MV-4-11 (cell line): ENCODE results near the gene MPND.

ENCODE experiments used
- DNase-seq: peaks from one replicate; lab custom pipeline; 2025; lab: John Stamatoyannopoulos, UW

The MPND gene

DNA sequence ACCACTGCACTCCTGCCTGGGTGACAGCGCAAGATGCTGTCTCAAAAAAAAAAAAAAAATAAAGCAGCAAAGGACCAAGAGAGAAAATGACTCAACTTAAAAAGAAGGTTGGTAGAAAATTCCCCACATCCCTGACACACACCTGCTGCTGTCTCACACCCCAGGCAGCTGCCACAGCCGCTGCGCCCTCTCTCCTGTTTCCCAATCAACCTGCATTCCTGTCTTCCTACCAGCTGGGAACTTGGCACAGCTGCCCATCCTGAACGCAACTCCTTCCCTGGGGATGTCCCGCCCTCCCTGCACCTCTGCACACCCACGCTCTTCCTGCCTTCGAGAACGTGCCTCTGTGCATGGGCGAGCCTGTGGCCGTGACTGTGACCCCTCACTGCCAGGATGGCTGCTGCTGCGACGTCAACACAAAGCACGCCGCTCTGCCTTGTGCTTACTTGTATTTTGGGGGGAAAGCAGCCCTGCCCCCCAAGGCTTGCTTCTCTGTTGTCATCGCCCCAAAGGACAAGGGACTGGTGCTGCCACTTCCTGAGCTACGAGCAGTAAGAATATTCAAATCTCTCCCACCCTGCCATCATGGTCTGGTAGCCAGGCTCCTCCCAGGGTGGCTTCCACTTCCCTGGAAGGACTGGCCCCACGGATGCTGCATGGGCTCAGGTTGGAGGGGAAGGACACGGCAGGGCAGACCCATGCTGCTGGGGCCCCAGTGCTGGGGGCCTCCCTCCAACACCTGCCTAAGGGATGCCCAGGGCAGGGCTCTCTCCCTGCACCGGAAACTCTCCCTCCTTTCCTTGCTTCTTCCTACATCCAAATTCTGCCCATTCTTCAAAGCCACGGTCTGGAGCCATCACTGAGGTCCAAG lies 36.3 kb downstream of the MPND start:
- DNase-seq: no peak

DNA sequence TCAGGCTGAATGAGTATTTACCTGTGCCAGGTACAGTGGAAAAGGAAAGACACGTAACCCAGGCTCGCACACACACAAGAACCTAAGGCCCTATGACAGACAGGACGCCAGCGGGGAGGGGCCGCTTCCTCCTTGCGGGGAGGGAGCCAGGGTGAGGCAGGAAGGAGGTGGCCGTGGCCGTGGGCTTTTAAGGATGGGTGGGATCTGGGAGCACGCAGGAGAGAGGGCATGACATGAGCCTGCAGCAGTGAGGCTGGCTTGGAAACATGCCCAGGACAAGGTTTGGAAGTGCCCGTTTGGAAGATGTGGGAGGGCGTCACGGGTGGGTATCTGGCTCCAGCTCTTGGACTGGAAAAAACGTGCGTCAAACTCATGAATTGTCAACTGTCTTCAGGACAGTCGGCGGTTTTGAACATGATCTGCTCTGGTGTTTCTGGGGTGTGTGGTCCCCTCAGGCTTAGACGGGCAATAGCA lies 36.9 kb downstream of the MPND start:
- DNase-seq: no peak

DNA sequence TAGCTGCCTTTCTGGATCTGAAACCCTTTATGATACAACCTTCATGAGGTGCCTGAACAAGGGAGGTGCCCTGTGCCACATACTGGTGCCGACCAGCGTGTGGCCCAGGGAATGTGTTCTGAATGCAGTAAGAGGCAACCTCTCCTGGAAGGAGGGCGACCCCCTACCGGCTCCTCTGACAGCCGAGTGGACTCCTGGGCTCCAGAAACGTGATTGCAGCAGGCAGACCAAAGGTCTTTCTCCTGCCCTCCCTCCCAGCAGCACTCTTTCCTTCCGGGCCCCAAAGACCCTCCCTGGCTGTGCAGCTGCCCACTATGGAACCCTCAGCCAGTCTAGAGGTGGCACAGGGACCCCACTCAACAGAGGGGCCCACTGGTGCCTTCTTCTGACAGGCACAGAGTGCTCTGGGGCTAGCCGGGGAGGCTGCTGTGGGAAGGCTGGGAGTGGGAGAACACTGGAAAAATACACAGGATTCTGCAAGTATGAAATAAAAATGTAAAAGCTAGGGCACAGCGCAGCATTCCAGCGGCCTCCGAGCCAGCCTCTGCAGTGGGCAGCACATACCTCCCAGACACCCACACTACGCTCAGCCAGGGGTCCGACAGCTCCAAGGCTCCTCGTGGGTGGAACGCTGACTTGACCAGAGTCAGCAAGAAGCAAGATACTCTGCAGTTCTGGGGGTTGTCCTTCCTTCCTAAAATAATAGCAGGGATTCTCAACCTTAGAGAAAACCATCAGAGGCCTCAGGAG lies 42.1 kb downstream of the MPND start:
- no peak for DNase-seq

DNA sequence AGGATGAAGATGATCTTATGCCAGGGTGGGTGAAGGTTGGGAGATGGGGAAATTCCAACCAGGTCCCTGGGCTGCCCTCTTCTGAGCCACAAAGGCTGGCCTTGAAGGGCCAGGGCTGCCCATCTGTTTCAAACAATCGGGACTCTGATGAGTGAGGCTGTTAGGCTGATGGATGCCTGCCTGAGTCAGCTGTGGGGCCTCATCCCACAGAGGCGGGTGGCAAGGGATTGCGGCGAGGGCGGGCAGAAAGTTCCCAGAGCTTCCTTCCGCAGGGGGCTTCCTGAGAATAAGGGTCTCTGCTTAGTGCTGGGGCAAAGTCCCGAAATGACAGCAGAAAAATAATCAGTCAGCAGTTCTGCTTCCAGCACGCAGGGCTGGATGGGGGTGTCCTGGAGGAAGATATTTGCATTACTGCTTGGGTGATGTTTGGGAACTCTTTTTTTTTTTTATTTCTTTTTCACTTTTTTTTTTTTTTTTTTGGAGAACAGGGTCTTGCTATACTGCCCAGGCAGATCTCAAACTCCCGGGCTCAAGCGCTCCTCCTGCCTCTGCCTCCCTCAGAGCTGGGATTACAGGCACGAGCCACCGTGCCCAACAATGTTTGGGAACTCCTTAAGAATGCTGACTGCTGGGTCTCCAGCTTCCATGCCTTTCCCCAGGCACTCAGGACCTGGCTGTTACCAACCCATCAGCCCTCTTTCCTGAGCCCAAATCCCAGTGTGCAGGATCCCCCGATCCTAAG lies 42.9 kb downstream of the MPND start:
- DNase-seq: no peak

DNA sequence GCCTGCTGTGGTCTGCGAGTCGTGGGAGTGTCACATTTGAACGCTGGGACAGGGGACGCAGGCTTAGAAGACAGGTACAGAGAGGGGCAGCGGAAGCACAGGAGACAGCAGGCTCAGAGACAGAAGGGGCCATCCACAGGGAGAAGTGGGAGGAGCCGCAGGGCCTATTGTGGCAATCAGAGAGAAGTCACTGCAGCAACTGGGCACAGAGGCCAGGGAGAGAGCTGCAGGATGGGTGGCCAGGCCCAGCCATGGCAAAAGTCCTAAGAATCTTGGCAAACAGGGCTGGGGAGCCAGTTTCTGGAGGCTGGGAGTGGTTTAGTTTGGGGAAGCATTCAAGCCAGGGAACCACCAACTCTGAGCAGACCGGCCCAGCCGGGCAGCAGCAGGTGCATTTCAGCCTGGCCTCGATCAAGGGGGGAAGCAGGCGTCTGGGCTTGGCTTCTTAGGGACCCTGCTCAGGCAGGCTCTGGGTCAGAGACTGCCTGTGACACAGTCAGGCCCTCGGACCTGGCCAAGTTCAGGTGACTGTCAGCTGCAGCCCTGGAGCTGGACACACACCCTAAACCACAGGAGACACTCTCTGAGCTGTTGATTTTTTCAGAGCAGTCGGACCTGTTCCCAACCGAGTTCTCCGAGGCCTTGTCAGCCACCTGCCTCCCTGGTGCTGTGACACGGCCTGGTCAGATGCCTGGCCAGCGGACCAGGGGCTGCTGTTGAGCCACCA lies 45.1 kb downstream of the MPND start:
- no peak for DNase-seq

DNA sequence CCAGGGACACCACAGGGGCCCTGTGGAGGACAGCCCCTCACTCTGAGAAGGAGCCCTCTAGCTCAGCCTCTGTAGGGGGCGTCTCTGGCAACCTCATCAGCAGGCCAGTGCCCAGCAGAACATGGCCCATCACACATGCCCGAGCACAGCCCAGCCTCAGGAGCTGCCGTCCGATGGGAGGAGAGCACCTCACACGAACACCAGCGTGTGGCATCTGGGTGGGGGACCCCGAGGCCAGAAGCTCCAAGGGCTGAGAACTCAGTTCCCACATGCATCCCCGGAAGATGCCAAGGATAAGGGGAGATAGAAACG lies 45.7 kb downstream of the MPND start:
- no peak for DNase-seq

DNA sequence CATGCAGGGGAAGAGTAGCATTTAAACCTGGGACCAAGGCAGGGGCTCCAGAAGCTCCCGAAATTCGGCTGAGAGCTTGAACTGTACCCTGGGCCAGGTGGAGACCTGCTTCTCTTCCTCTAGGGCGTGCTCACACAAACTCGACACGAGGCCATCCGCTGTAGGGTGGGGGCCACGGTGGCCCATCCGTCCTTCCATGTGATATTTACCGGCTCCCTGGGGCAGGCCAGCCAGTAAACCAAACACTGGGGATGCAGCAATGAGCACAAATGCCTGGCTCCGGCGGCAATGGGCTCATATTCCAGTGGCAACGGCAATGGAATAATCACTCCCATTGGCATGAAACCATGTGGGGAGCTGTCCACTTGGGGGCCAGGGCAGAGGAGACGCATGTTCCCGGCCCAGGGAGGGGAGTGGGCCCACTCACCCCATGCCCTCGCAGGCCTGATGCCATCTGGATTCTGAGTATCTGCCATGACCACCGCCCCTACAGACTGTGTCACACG lies 46.2 kb downstream of the MPND start:
- no peak for DNase-seq

DNA sequence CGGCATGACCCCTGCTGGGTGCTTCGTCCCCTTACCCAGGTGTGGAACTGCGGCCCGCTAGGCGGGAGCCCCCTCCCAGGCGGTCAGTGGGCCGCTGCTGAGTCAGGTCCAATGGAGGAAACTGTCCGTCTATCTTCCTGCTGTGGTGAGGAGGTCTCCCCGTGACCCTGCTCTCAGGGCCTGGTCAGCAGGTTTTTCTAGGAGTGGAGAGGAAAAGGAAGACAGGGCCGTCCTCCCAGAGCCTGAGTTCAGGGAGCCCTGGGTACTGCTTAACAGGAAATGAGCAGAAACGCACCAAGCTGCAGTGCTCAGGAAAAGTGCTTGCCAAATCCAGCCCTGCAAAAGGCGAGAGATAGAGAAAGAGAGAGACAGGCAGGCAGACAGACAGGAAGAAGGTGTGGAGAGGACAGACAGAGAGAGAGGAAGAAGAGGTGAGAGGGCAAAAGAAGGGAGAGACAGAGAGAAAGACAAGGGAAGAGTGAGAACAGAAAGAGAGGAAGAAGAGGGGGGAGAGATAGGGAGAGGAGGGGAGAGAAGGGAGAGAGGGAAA lies 46.7 kb downstream of the MPND start:
- no peak for DNase-seq

DNA sequence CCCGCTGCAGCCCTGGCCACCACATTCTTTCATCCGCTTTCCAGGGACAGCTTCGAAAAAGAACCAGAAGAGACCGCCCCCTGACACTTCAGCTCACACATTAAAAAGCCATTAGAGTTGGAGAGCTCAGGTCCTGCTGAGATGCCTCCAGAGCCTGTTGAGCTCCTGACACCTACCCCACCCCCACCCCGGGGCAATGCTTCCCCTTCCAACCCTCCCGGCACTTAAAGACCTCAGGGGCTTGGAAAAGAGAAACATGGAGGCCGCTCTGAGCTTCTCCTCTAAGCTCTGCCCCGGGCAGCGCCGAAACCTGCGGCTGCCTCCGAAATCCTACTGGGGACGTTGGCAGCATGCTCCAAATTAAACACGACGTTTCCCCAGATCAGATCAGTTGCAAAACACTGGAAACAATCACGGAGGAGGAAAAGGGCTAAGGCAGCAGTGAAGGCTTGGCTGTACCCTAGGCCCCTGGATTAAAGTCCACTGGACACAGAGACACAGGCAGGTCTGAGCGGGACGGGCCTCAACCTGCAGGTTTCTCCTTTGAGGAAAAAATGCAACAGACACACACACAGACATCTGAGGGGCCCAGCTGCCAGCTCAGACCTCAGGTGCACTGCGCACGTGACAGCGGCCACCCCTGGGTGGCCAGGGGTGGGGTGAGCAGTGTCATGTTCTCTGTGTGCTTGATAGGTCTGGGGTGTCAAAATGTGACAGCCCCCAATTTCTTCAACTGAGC lies 47.4 kb downstream of the MPND start:
- DNase-seq: no peak

DNA sequence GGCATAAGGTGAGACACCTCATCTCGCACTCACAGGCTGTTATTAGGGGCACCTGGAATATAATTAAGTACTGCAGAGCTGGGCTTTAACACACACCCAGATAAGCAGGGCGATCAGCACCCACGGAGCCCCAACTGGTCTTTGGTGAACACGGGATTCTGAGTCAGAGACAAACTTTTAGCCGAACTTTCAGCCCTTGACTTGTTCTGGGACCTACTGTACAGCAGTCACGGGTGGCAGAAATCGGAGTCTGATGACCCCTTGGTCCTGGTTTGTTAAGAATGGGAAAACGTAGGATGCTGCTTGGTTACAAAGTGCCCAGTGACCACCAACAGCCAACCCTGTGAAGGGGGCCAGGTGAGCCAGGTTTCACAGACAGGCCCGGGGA lies 47.9 kb downstream of the MPND start:
- DNase-seq: no peak

DNA sequence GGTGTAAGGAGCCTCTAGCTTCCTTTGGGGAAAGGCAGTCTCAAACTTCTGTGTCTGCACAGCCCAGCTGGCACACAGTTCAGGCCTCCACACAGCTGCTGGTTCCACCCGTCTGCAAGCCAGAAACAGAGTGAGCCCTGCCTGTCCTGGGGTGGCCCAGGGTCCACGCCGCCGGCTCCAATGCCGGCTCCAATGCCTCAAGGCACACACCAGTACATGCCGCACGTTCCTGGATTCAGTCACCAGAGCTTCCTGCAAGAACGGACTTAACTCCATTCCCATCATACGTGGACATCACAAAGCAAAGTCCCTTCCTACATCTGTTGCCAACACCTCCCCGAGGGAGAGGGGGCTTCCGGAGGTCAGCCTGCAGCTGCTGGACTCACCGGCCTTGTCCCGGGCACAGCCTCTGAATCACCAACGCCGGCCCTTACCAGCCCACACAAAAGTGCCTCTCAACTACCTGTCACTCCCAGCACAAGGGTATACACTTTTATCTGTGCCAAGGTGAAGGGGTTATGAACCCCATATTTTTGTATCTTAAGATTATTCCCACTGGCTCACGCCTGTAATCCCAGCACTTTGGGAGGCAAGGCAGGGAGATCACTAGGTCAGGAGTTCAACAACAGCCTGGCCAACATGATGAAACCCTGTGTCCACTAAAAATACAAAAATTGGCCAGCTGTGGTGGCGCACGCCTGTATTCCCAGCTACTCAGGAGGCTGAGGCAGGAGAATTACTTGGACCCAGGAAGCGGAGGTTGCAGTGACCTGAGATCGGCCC lies 48.5 kb downstream of the MPND start:
- no peak for DNase-seq

DNA sequence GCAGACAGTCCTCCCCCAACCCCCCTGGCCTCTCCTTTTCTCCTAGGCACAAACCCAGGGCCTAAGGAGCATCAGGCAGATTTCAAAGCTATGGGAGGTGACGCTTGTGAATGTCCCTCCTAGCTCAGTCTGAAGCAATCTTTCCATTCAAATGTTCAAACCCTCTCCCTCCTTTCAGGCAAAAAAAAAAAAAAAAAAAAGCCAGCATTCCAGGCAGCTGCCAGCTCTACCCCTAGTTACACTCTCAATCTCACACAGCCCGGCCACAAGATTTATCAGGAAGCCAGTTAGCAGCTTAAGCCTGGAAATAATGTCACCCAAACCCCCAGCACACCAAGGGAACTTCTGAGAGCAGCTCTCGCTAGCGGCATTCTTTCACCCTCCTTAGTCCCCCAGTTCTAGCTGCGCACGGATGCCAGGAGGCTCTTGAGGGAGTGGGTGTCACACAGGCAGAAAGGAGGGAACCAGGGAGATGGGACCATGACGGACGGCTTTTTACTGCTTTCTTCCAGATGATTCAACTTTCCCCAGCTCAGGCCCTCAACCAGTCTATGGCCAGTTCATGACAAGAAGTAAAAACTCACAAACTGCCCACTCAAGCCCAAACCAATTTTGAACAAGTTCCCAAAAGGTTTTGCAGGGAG lies 50.7 kb downstream of the MPND start:
- no peak for DNase-seq

DNA sequence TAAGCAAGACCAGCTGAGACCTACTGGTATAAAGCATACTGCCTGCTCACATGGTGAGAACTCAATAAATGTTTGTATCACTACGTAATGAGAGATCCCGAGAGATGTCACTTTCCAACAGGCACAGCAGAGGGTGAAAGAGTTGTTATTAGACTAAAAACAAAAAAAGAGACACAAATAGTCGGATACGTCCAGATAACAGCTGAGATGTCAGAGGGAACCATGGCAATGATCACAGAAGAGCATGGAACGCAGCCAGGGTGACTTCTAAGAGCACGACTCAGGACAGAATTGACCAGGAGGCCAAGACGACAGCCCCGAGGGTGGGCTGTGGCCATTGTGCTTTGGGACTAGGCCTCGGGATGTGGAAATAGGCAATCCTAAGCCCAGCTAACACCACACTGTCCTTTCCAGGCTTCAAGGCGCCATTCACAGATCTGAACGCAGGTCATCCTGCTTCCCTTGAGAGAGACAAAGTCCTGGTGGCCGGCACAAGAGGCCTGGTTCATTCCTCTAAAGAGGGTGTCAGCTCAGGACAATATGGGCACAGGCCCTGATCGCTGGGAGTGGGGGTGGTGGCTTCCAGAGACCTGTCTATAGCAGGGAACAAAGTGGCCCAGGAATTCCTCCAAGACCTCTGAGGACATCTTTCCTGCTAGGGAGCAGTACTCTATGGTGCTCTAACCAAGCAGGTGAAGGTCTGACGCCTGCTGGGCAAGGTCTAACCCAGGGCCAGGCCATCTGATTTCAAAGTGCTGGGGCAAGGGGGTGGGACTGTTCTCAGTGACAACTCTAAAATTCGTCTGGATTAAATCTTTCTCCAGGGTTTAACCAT lies 53.8 kb downstream of the MPND start:
- DNase-seq: no peak

DNA sequence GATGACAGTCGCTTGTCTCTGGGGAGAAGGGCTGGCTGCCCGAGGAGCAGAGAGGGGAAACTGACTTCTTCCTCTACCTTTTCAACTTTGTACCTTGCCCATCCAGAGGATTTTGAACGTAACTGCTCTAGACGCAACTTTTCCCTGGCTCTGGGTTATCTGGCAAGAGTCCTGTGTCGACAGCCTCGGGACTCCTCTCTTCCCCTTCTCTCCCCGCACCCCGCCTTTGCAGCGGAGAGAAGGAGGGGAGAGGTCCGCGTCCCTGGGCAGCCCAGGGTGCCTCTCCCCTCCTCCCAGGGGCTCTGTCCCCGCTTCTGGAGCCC lies 56.4 kb downstream of the MPND start:
- DNase-seq: no peak

DNA sequence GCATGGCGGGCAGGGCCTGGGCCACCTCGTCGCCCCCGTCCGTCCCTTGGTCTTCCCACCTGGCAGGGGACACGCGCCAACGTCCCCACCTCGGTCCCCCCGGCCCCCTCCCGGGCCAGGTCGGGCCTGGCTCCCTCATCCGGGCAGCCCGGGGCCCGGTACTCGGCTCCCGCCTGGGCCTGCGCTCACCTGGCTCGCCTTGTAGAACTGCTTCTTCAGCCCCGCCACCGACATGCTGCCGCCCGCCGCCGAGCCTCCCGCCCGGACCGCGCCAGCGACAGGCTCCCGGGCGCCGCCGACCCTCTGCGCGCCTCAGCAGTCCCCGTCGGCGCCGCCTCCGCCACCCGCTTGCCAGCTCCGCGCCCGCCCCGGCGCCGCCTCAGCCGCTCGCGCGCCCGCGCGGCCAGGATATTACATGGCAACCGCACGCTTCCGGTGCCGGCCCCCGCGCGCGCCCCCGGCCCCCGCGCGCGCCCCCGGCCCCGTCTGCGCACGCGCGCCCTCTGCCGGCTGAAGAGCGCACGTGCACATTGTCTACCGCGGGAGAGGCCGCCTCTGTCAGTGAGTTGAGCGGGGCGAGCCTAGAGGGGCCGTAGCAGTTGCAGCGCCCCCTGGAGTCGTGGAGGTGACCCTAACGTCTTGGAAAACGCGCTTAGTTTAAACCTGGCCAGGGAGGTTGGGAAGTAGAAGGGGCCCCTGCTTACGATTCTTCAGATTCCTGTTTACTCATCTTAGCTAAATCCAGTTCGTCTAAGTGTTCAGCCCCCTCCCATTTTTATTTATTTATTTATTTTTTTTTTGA lies 57.0 kb downstream of the MPND start, which contains the start of gene SH3GL1:
SH3GL1 (minus strand) TSS at position 413 of the 802 bp plus-strand sequence; CDS start at position 234, 179 bp downstream.
- peak; percentile 89 for DNase-seq

DNA sequence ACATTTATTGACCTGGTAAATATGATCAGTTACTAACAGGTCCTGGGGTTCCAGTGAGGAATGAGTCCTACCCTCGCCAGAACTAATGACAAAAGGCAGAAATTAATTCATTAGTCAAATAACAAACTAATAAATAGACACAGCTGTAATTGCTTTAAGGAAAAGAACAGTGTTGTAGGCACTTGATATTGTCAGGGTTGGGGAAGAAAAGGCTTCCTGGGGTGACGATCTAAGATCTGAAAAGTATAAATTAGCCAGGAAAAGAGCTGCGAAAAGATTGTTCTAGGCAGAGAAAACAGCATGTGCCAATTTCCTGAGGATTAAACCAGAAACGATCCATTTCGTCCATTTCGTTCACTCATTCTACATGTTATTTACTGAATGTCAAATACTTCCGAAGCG lies 58.4 kb downstream of the MPND start:
- DNase-seq: no peak

DNA sequence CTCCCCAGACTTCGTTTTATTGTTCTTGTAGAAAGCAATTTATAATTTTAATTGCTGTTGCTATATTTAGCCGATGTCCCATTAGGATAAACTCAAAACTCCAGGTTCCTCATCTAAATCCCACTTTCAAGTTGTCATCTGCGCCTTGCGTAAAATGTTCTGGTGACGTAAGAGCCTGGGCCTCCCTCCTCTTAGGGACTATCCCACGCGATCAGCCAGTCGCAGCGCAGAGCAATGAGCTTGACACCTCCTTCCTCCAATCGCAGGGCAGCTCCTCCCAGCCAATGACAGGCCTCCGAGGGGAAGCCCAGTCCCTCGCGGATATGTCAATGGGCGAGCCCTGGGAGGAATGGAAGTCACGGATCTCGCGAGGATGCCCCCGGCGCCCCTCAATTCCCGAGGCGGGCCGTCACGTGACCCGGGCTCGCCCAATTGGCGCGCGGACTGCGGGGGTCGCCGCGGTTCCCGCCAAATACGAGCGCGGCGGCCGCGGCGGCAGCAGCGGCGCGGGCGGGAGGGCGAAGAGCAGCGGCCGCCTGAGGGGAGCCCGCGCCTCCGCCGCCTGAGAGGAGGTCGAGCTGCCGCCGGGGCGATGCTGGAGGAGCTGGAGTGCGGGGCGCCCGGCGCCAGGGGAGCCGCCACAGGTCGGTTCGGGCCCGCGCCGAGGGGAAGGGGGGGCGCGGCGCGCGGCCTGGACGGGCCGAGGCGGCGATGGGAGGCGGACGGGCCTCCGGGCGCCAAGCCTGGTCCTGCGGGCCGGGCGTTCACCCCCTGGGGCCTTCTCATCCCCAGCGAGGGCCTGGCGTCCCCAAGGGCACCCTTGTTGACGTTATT lies 59.0 kb downstream of the MPND start, which contains the start of gene CHAF1A:
CHAF1A (plus strand) TSS at position 470 of the 834 bp plus-strand sequence; CDS start at position 593, 123 bp downstream.
- peak; percentile 100 for DNase-seq
